ACC112 (cell line): ENCODE results near the gene KRT4.

Source experiments
- H2AFZ ChIP-seq: fragments of 200-600 bp; sonication (generic); one replicate; pipeline ENCODE4 v1.6.0; 2017; ENCODE audit warnings: antibody characterized with exemption, low read length; ENCODE audit not compliant: unreplicated experiment
- H3K27ac ChIP-seq: fragments of 200-600 bp; sonication (generic); 2 replicates; pipeline ENCODE4 v1.5.1; 2014; ENCODE audit warnings: low read depth, mild to moderate bottlenecking, antibody characterized with exemption, low read length, moderate library complexity
- H3K27me3 ChIP-seq: fragments of 200-600 bp; sonication (generic); 2 replicates; pipeline ENCODE4 v1.6.1; 2014; ENCODE audit warnings: mild to moderate bottlenecking, antibody characterized with exemption, low read length, moderate library complexity, mixed read lengths; ENCODE audit not compliant: insufficient read depth
- H3K36me3 ChIP-seq: fragments of 200-600 bp; sonication (generic); 2 replicates; pipeline ENCODE4 v1.6.1; 2016; ENCODE audit warnings: mild to moderate bottlenecking, antibody characterized with exemption, low read length, moderate library complexity, mixed read lengths; ENCODE audit not compliant: insufficient read depth
- H3K4me1 ChIP-seq: fragments of 200-600 bp; sonication (generic); one replicate; pipeline ENCODE4 v1.6.1; 2016; ENCODE audit warnings: low read length, mixed read lengths; ENCODE audit not compliant: insufficient read depth, unreplicated experiment, control insufficient read depth
- H3K4me3 ChIP-seq: fragments of 200-600 bp; sonication (generic); 2 replicates; pipeline ENCODE4 v1.5.1; 2014; ENCODE audit warnings: mild to moderate bottlenecking, low read depth, low read length
- H3K79me2 ChIP-seq: fragments of 200-600 bp; sonication (generic); one replicate; pipeline ENCODE4 v1.6.0; 2016; ENCODE audit warnings: low read length; ENCODE audit not compliant: control insufficient read depth, unreplicated experiment, insufficient read depth

Gene KRT4

GRCh38 chr12:52813203-52813819 is 605 bp downstream of the KRT4 start:
- Histone ChIP-seq H2AFZ (no peak overlapping the region), H3K27me3 (peaks cover 76% of the 10 kb centered on the region), H3K27ac (no peak overlapping the region), H3K79me2 (no peaks in the 10 kb centered on the region), H3K4me1 (no peaks in the 10 kb centered on the region), H3K4me3 (no peak overlapping the region), H3K36me3 (no peaks in the 10 kb centered on the region)

GRCh38 chr12:52812749-52813148 is 1.2 kb downstream of the KRT4 start:
- H3K4me1 ChIP-seq: no peaks in the 10 kb centered on the region
- H3K4me3 ChIP-seq: no peak overlapping the region
- no peak overlapping the region for H3K27ac ChIP-seq
- no peak overlapping the region for H2AFZ ChIP-seq
- peaks cover 76% of the 10 kb centered on the region for H3K27me3 ChIP-seq
- no peaks in the 10 kb centered on the region for H3K36me3 ChIP-seq
- H3K79me2 ChIP-seq: no peaks in the 10 kb centered on the region

GRCh38 chr12:52812073-52812400 is 1.9 kb downstream of the KRT4 start:
- no peak overlapping the region for H3K4me3 ChIP-seq
- H3K27ac ChIP-seq: no peak overlapping the region
- H2AFZ ChIP-seq: no peak overlapping the region
- H3K4me1 ChIP-seq: no peaks in the 10 kb centered on the region
- no peaks in the 10 kb centered on the region for H3K36me3 ChIP-seq
- peaks cover 76% of the 10 kb centered on the region for H3K27me3 ChIP-seq
- no peaks in the 10 kb centered on the region for H3K79me2 ChIP-seq

GRCh38 chr12:52811191-52812072 is 2.5 kb downstream of the KRT4 start:
- Histone ChIP-seq H3K4me1 (no peaks in the 10 kb centered on the region), H3K27me3 (peaks cover 79% of the 10 kb centered on the region), H3K27ac (no peak overlapping the region)

GRCh38 chr12:52810554-52810953 is 3.4 kb downstream of the KRT4 start:
- no peak overlapping the region for H2AFZ ChIP-seq
- H3K27me3 ChIP-seq: peaks cover 83% of the 10 kb centered on the region
- no peaks in the 10 kb centered on the region for H3K79me2 ChIP-seq
- H3K4me3 ChIP-seq: no peak overlapping the region
- H3K27ac ChIP-seq: no peak overlapping the region
- no peaks in the 10 kb centered on the region for H3K36me3 ChIP-seq
- H3K4me1 ChIP-seq: no peaks in the 10 kb centered on the region

More at GRCh38 chr12:52811191-52812072, 2.5 kb downstream of the KRT4 start:
- Histone ChIP-seq H3K4me3 (no peak overlapping the region), H3K36me3 (no peaks in the 10 kb centered on the region), H2AFZ (no peak overlapping the region), H3K79me2 (no peaks in the 10 kb centered on the region)

- no peak overlapping the region for H2AFZ ChIP-seq
- H3K27ac ChIP-seq: no peak overlapping the region
- no peak overlapping the region for H3K4me3 ChIP-seq
- peaks cover 88% of the 10 kb centered on the region for H3K27me3 ChIP-seq
- no peaks in the 10 kb centered on the region for H3K36me3 ChIP-seq
- no peaks in the 10 kb centered on the region for H3K4me1 ChIP-seq
- H3K79me2 ChIP-seq: no peaks in the 10 kb centered on the region
Observed at GRCh38 chr12:52809166-52809565, 4.8 kb downstream of the KRT4 start.

GRCh38 chr12:52808573-52809160 is 5.2 kb downstream of the KRT4 start:
- Histone ChIP-seq H3K4me1 (no peaks in the 10 kb centered on the region), H3K79me2 (no peaks in the 10 kb centered on the region), H3K27ac (no peak overlapping the region), H3K4me3 (no peak overlapping the region), H3K27me3 (peaks cover 88% of the 10 kb centered on the region), H3K36me3 (no peaks in the 10 kb centered on the region), H2AFZ (no peak overlapping the region)

- Histone ChIP-seq H3K36me3 (no peaks in the 10 kb centered on the region), H3K27me3 (peaks cover 88% of the 10 kb centered on the region), H3K79me2 (no peaks in the 10 kb centered on the region), H2AFZ (no peak overlapping the region), H3K27ac (no peak overlapping the region), H3K4me3 (no peak overlapping the region), H3K4me1 (no peaks in the 10 kb centered on the region)
Observed at GRCh38 chr12:52807544-52808470, 6.1 kb downstream of the KRT4 start.

GRCh38 chr12:52806821-52807543 is 6.9 kb downstream of the KRT4 start:
- H3K79me2 ChIP-seq: no peaks in the 10 kb centered on the region
- no peaks in the 10 kb centered on the region for H3K36me3 ChIP-seq
- H3K27ac ChIP-seq: no peak overlapping the region
- H3K4me3 ChIP-seq: no peak overlapping the region
- no peak overlapping the region for H2AFZ ChIP-seq
- H3K27me3 ChIP-seq: peaks cover 88% of the 10 kb centered on the region
- no peaks in the 10 kb centered on the region for H3K4me1 ChIP-seq
